HFFc6 (cell line): ENCODE data around the gene SRCIN1. TPM values are rescaled to one million over a fixed set of nuclear protein-coding genes. Genes with fewer than 3 reads are reported as not detected.

Source experiments
- DNase-seq: peaks from one replicate; pipeline ENCODE4 v3.0.0-alpha.2; 2018
- H3K27ac Mint-ChIP-seq: 2 replicates; pipeline ENCODE4 v1.8.0; 2020; ENCODE audit warnings: mild to moderate bottlenecking, mixed read lengths
- H3K27me3 Mint-ChIP-seq: 2 replicates; pipeline ENCODE4 v1.8.0; 2021; ENCODE audit warnings: mild to moderate bottlenecking, moderate library complexity, mixed read lengths; ENCODE audit not compliant: insufficient read depth
- H3K36me3 Mint-ChIP-seq: 2 replicates; pipeline ENCODE4 v1.8.0; 2021; ENCODE audit warnings: low read depth, mixed read lengths
- H3K4me1 Mint-ChIP-seq: 2 replicates; pipeline ENCODE4 v1.8.0; 2020; ENCODE audit warnings: low read depth, mixed read lengths
- H3K4me3 Mint-ChIP-seq: 2 replicates; pipeline ENCODE4 v1.8.0; 2020; ENCODE audit warnings: mild to moderate bottlenecking, moderate library complexity, mixed read lengths
- H3K9me3 Mint-ChIP-seq: 2 replicates; pipeline ENCODE4 v1.8.0; 2020; ENCODE audit warnings: mild to moderate bottlenecking, mixed read lengths
- CTCF ChIP-seq: fragments of 200-600 bp; sonication (generic); IDR thresholded peaks from 2 replicates; pipeline ENCODE4 v1.5.0; 2021; ENCODE audit warnings: antibody characterized with exemption, mild to moderate bottlenecking
- total RNA-seq, 6 experiments: library from RNA; stranded (reverse); fragmentation: NEBNext Ultra II Directional; extraction: Animal tissue kit (Norgen Biotek cat#: 25700); gene quantifications; 2 replicates in 1 of 6; 3 replicates in 5 of 6; pipeline ENCODE4 v1.2.3, GENCODE V29; 2021

SRCIN1 gene
- total RNA-seq, 6 experiments from 2014 or later, result not detected

DNA sequence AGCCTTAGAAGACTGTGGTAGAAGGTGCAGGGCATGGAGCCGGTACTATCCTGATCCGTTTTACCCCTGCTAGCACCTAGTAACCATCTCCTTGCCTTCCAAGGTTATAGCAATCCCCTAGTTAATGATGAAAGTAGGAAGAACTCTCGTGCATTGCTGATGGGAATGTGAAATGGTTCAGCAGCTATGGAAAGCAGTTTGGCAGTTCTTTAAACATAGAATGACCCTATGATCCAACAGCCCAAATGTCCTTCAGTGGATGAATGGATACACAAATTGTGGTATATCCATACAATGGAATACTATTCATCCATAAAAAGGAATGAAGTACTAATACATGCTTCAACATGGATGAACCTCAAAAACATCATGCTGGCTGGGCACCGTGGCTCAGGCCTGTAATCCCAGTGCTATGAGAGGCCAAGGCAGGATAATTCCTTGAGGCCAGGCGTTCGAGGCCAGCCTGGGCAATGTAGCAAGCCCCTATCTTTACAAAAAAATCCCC, 6.2 kb upstream of the SRCIN1 start:
- Mint-ChIP-seq H3K27me3 (peaks cover 63% of the 10 kb centered on the region), H3K4me3 (no peak overlapping the region), H3K36me3 (peaks cover 6% of the 10 kb centered on the region; the same call in 1 of the 2 replicates), H3K9me3 (peaks cover 7% of the 10 kb centered on the region), H3K4me1 (no peaks in the 10 kb centered on the region), H3K27ac (no peak overlapping the region)
- DNase-seq, result no peak
- no peak for TF ChIP-seq CTCF

- Mint-ChIP-seq H3K4me1 (no peaks in the 10 kb centered on the region), H3K27ac (no peak overlapping the region), H3K27me3 (peaks cover 59% of the 10 kb centered on the region), H3K36me3 (peaks cover 6% of the 10 kb centered on the region; the same call in 1 of the 2 replicates), H3K4me3 (no peak overlapping the region), H3K9me3 (peaks cover 7% of the 10 kb centered on the region)
- TF ChIP-seq CTCF, result no peak
- DNase-seq, result no peak
These were observed 5.5 kb upstream of the SRCIN1 start for GRCh38 chr17:38611070-38611786.

GRCh38 chr17:38609280-38610031, 3.7 kb upstream of the SRCIN1 start:
- Mint-ChIP-seq H3K27ac (no peak overlapping the region), H3K36me3 (peaks cover 6% of the 10 kb centered on the region; the same call in 1 of the 2 replicates), H3K4me3 (no peak overlapping the region), H3K9me3 (peaks cover 7% of the 10 kb centered on the region), H3K27me3 (peaks cover 55% of the 10 kb centered on the region), H3K4me1 (no peaks in the 10 kb centered on the region)
- no peak for DNase-seq
- peak; percentile 21 for TF ChIP-seq CTCF

DNA sequence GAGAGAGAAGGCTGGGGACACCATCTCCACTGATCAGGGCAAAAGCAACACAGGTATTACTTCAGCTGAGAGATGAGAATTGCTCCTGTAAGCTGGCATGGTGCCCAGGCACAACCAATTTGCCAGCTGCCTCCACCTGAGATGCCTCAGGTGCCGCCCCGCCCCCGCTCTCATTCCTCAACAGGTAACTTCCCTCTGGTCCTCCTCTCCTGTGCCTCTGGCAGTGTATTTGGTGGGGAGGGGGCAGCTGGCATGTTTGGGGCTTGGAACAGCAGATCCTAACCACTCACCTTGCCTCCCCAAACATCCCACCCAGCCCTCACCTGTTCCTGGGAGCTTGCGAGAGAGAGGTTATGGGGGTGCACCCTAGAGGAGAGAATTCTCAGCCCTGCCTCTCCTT, 2.9 kb upstream of the SRCIN1 start:
- DNase-seq, result no peak
- Mint-ChIP-seq H3K36me3 (peaks cover 6% of the 10 kb centered on the region; the same call in 1 of the 2 replicates), H3K4me3 (no peak overlapping the region), H3K27me3 (peaks cover 53% of the 10 kb centered on the region), H3K27ac (no peak overlapping the region), H3K9me3 (peaks cover 7% of the 10 kb centered on the region), H3K4me1 (no peaks in the 10 kb centered on the region)
- no peak for TF ChIP-seq CTCF

DNA sequence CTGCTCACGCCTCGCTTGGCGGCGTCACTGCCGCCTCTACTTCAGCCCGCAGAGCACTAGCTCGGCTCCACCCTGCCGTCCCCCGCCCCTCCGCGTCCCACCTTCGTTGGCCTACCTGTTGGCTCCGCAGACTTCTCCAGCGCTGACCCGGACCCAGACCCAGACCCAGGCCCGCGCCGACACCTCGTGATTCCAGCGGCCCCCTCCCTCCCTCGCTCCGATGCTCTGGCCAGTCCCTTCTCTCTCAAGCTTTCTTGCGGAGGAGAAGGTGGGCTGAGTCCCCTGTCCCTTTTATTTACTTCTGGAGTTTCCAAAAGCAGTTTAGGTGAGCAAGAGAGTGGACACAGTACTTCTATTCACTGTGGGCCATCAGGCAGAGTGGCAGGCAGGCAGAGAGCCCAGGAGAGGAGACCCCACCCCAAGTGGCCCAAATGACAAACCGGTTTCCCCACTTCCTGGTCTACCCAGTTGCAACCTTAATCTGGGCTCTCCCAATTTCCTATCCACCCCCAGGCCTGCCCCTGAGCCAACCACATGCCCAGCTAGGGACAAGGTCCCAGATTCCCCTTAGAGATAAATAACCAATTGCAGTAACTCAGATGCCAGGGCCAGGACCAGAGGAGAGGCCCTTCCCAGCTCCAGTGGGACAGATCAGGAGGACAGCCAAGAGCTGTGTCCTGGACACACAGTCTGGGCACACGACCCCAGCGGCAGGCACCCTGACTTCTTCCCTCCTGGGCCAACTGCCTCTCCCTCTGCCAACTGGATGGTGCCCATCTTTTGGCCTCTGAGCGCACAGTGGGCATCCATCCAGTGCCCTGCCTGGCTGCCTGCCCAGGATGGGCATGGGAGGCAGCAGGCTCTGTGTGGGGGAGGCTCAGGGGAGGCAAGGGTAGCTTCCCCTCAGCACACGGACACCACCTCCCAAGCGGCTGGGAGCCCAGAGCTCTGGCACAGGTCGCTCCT, 1.2 kb upstream of the SRCIN1 start:
- Mint-ChIP-seq H3K4me3 (no peak overlapping the region), H3K27me3 (peaks cover 53% of the 10 kb centered on the region), H3K36me3 (peaks cover 3% of the 10 kb centered on the region; the same call in 1 of the 2 replicates), H3K9me3 (peaks cover 3% of the 10 kb centered on the region), H3K27ac (no peak overlapping the region), H3K4me1 (no peaks in the 10 kb centered on the region)
- peak; percentile 67 for TF ChIP-seq CTCF
- no peak for DNase-seq
